CD14-positive monocyte (primary cell): ENCODE data around the gene KYAT1. TPM values are rescaled to one million over a fixed set of nuclear protein-coding genes. Genes with fewer than 3 reads are reported as not detected.

Source experiments
- DNase-seq, 3 donors: peaks; one replicate each; pipeline ENCODE4 v3.0.0-alpha.2; 2011 to 2022
- H2AFZ ChIP-seq: 2 replicates; pipeline ENCODE4 v1.6.0; 2012; ENCODE audit warnings: mild to moderate bottlenecking, low read depth, low read length, inconsistent platforms; ENCODE audit not compliant: insufficient read depth, poor library complexity, severe bottlenecking
- H3K27ac ChIP-seq, 2 donors: 1 replicate in 1 of 2; 2 replicates in 1 of 2; pipeline ENCODE4 v1.5.1; 2012 to 2013; ENCODE audit warnings: low read length in 2 of 2, control low read depth in 1 of 2, inconsistent platforms in 1 of 2, low read depth in 1 of 2, mild to moderate bottlenecking in 1 of 2
- H3K27me3 ChIP-seq, 2 donors: one replicate each; pipeline versions ENCODE4 v1.6.0 to v1.6.1; 2011 to 2013; ENCODE audit warnings: low read length in 2 of 2; ENCODE audit not compliant: control insufficient read depth in 2 of 2, insufficient read depth in 2 of 2
- H3K36me3 ChIP-seq, 2 donors: replicated peaks in 1 of 2; 1 replicate in 1 of 2; 2 replicates in 1 of 2; pipeline versions ENCODE4 v1.5.1 to v1.6.1; 2012 to 2013; ENCODE audit warnings: low read length in 2 of 2, control low read depth in 1 of 2, inconsistent platforms in 1 of 2, mild to moderate bottlenecking in 1 of 2; ENCODE audit not compliant: insufficient read depth in 2 of 2, control insufficient read depth in 1 of 2
- H3K4me1 ChIP-seq, 2 donors: 1 replicate in 1 of 2; 2 replicates in 1 of 2; pipeline versions ENCODE4 v1.5.1 to v1.6.1; 2012 to 2013; ENCODE audit warnings: low read length in 2 of 2, control low read depth in 1 of 2, inconsistent platforms in 1 of 2, mild to moderate bottlenecking in 1 of 2, moderate library complexity in 1 of 2; ENCODE audit not compliant: insufficient read depth in 2 of 2, control insufficient read depth in 1 of 2
- H3K4me2 ChIP-seq: replicated peaks from 2 replicates; pipeline ENCODE3; 2012; ENCODE audit warnings: low read length, moderate library complexity, mild to moderate bottlenecking; ENCODE audit not compliant: poor library complexity, severe bottlenecking; ENCODE audit errors: extremely low read depth
- H3K4me3 ChIP-seq, 3 experiments: fragments of 200-600 bp in 1 of 3; sonication (generic) in 1 of 3; replicated peaks in 1 of 3; 1 replicate in 2 of 3; 2 replicates in 1 of 3; pipeline ENCODE4 v1.5.1; 2011 to 2013; ENCODE audit warnings: low read length in 3 of 3, mild to moderate bottlenecking in 3 of 3, control low read depth in 2 of 3, low read depth in 2 of 3, inconsistent platforms in 1 of 3, moderate library complexity in 1 of 3
- H3K79me2 ChIP-seq: 2 replicates; pipeline ENCODE4 v1.6.0; 2012; ENCODE audit warnings: mild to moderate bottlenecking, control low read depth, inconsistent platforms, low read length, moderate library complexity; ENCODE audit not compliant: insufficient read depth
- H3K9ac ChIP-seq: 2 replicates; pipeline ENCODE4 v1.6.0; 2017; ENCODE audit warnings: low read length, mild to moderate bottlenecking; ENCODE audit not compliant: insufficient read depth, poor library complexity, severe bottlenecking
- H3K9me3 ChIP-seq, 2 donors: replicated peaks in 1 of 2; 1 replicate in 1 of 2; 2 replicates in 1 of 2; pipeline versions ENCODE4 v1.5.1 to v1.6.1; 2012 to 2013; ENCODE audit warnings: low read length in 2 of 2, control low read depth in 1 of 2; ENCODE audit not compliant: control insufficient read depth in 1 of 2, insufficient read depth in 1 of 2
- H4K20me1 ChIP-seq: 2 replicates; pipeline ENCODE4 v1.6.0; 2012; ENCODE audit warnings: mild to moderate bottlenecking, low read length, control low read depth, moderate library complexity; ENCODE audit not compliant: insufficient read depth
- H3K27ac Mint-ChIP-seq, 7 donors: one replicate each; pipeline ENCODE4 v1.8.0; 2020; ENCODE audit warnings: mild to moderate bottlenecking in 7 of 7, mixed read lengths in 7 of 7, moderate library complexity in 6 of 7, inconsistent platforms in 2 of 7
- H3K27me3 Mint-ChIP-seq, 3 donors: one replicate each; pipeline ENCODE4 v1.8.0; 2021 to 2022; ENCODE audit warnings: low read depth in 3 of 3, mild to moderate bottlenecking in 3 of 3, mixed read lengths in 3 of 3, moderate library complexity in 3 of 3, inconsistent platforms in 1 of 3
- H3K36me3 Mint-ChIP-seq, 2 donors: one replicate each; pipeline ENCODE4 v1.8.0; 2020; ENCODE audit warnings: mixed read lengths in 2 of 2, inconsistent platforms in 1 of 2, mild to moderate bottlenecking in 1 of 2
- H3K4me1 Mint-ChIP-seq: one replicate; pipeline ENCODE4 v1.8.0; 2020; ENCODE audit warnings: mild to moderate bottlenecking, mixed read lengths
- H3K4me3 Mint-ChIP-seq, 2 donors: one replicate each; pipeline ENCODE4 v1.8.0; 2020; ENCODE audit warnings: mild to moderate bottlenecking in 2 of 2, mixed read lengths in 2 of 2, moderate library complexity in 1 of 2
- H3K9me3 Mint-ChIP-seq, 7 donors: one replicate each; pipeline ENCODE4 v1.8.0; 2020 to 2022; ENCODE audit warnings: mixed read lengths in 7 of 7, mild to moderate bottlenecking in 6 of 7, moderate library complexity in 6 of 7, inconsistent platforms in 2 of 7
- WGBS: methylation state at CpG from one replicate; pipeline ENCODE4 v1.1.5; 2013; ENCODE audit warnings: missing lambda C conversion rate; ENCODE audit not compliant: insufficient coverage; 5-methylcytosine and 5-hydroxymethylcytosine counted together
- intact Hi-C, 2 donors: fragments of 100-400 bp; cut with micrococcal nuclease; formaldehyde crosslinking; loops; one replicate each; pipeline versions ENCODE4 v1.15.0 to v1.15.1; 2023
- polyA plus RNA-seq, 3 donors: library from polyadenylated mRNA; depleted of rRNA in 1 of 3; unstranded in 2 of 3; stranded (reverse) in 1 of 3; fragments of 300-500 nt in 2 of 3; fragments of >200 nt in 1 of 3; fragmentation: Illumina TruSeq in 2 of 3; gene quantifications; 1 replicate in 2 of 3; 2 replicates in 1 of 3; pipeline ENCODE4 v1.2.3, GENCODE V29; 2012 to 2021
- TF ChIP-seq, protein P1 (sequence below): fragments of 200-600 bp; IDR thresholded peaks from one replicate; pipeline ENCODE4 v1.8.0; 2022; ENCODE audit warnings: antibody characterized with exemption, mild to moderate bottlenecking

Gene KYAT1
- polyA plus RNA-seq, 3 donors: 2.4 to 4.5 (median 3.6) TPM

DNA sequence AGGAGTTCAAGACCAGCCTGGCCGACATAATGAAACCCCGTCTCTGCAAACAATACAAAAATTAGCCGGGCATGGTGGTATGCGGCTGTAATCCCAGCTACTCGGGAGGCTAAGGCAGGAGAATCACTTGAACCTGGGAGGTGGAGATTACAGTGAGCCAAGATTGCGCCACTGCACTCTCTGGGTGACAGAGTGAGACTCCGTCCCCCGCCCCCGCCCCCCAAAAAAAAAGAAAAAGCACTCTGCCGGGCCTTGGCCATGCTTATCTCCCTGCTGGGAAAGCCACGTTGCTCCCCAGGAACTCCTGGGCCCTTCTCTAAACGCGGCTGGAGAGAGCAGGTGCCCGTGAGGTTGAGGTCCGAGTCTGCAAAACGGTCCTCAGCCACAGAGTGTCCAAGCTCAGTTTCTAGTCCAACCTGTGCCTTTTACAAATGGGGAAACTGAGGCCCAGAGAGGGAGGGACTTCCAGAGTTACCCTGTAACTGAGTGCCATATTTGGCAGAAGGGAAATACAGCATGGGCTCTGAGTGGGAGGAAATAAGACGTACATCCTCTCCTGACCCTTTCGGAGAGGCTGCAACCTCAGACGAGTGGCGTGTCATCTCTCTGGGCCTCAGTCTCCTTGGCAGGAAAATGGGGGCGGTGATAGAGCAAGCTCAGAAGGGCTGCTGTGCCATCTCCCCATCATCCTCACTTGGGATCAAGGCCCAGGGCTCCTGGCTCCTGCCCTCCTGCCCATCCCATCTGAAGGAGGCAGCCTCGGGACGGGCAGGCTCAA is 32.4 kb upstream of the KYAT1 start:
- Histone ChIP-seq H3K9me3 (no peaks in the 10 kb centered on the region), H3K27ac (no peak overlapping the region), H3K4me1 (no peaks in the 10 kb centered on the region), H3K4me2 (no peak overlapping the region), H3K27me3 (no peaks in the 10 kb centered on the region), H3K79me2 (no peaks in the 10 kb centered on the region), H3K9ac (no peak overlapping the region), H4K20me1 (peaks cover 19% of the 10 kb centered on the region), H3K36me3 (peaks cover 45 to 77% of the 10 kb centered on the region in 2 donors), H2AFZ (no peak overlapping the region), H3K4me3 (no peak overlapping the region)
- no peak overlapping the region for H3K4me3 Mint-ChIP-seq
- peaks cover 0 to 4% (median 0%) of the 10 kb centered on the region in 3 donors for H3K27me3 Mint-ChIP-seq
- no peak for DNase-seq
- H3K27ac Mint-ChIP-seq: no peak overlapping the region
- peaks cover 55 to 70% of the 10 kb centered on the region in 2 donors for H3K36me3 Mint-ChIP-seq
- intact Hi-C loops: no loop called here
- TF ChIP-seq, protein P1, sequence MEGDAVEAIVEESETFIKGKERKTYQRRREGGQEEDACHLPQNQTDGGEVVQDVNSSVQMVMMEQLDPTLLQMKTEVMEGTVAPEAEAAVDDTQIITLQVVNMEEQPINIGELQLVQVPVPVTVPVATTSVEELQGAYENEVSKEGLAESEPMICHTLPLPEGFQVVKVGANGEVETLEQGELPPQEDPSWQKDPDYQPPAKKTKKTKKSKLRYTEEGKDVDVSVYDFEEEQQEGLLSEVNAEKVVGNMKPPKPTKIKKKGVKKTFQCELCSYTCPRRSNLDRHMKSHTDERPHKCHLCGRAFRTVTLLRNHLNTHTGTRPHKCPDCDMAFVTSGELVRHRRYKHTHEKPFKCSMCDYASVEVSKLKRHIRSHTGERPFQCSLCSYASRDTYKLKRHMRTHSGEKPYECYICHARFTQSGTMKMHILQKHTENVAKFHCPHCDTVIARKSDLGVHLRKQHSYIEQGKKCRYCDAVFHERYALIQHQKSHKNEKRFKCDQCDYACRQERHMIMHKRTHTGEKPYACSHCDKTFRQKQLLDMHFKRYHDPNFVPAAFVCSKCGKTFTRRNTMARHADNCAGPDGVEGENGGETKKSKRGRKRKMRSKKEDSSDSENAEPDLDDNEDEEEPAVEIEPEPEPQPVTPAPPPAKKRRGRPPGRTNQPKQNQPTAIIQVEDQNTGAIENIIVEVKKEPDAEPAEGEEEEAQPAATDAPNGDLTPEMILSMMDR: no peak
- whole genome bisulfite sequencing: 86% methylated on average over 19 of the region's 23 CpGs
- H3K9me3 Mint-ChIP-seq: peaks cover 0 to 2% (median 0%) of the 10 kb centered on the region in 7 donors
- no peaks in the 10 kb centered on the region for H3K4me1 Mint-ChIP-seq

DNA sequence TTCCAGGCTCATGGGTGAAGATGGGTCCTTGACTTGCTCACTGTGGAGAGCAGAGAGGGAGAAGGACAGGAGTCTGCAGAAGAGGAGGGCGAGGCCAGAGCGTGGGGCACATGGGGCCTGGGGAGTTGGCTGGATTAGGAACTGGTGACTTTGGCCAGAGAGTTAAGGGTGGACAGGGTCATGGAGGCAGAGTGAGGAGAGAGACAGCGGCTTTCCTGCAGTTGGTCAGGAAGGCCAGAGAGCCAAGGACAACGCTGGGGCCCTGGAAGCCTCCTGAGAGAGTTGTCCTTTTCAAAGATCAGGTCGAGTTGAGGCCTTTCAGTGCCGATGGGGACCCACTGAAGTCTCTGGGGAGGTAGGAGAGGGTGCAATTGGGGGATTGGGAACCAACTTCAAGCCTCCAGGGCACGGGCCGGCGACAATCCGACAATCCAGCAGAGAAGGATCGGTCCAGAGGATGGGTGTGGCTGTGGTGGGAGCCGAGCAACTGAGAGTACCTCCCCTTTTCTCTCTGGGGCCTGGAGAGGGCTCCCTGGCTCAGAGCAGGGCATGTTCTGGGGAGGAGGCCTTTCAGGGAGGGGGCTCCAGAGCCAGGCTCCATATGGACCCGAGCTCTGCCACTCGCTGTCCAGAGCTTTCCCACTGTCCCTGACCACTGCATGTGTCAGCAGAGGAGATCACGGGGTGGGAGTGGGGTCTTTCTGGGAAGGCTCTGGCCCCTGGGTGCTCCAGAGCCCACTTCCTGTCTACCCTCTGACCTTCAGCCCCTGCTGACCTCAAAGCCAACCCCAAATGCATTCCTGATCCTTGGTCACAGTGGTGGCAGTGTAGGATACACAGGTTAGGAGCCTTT is 31.5 kb upstream of the KYAT1 start:
- no peak overlapping the region for H3K27ac ChIP-seq
- H4K20me1 ChIP-seq: peaks cover 19% of the 10 kb centered on the region
- H3K9ac ChIP-seq: no peak overlapping the region
- DNase-seq: no peak
- no peaks in the 10 kb centered on the region for H3K27me3 ChIP-seq
- H3K79me2 ChIP-seq: no peaks in the 10 kb centered on the region
- TF ChIP-seq, protein P1: no peak
- Mint-ChIP-seq H3K27ac (peak overlapping the region in 4 of 7 donors; percentile 16 to 64 (median 40)), H3K4me3 (no peak overlapping the region), H3K36me3 (peaks cover 61 to 76% of the 10 kb centered on the region in 2 donors), H3K27me3 (peaks cover 0 to 6% (median 0%) of the 10 kb centered on the region in 3 donors), H3K4me1 (no peaks in the 10 kb centered on the region), H3K9me3 (peaks cover 0 to 2% (median 0%) of the 10 kb centered on the region in 7 donors)
- no peak overlapping the region for H3K4me2 ChIP-seq
- H2AFZ ChIP-seq: no peak overlapping the region
- no peaks in the 10 kb centered on the region for H3K4me1 ChIP-seq
- WGBS: 93% methylated on average over 13 of the region's 15 CpGs
- H3K9me3 ChIP-seq: no peaks in the 10 kb centered on the region
- no peak overlapping the region for H3K4me3 ChIP-seq
- peaks cover 54 to 86% of the 10 kb centered on the region in 2 donors for H3K36me3 ChIP-seq
- intact Hi-C loops: no loop called here
